WTC11 (cell line): ENCODE measurements around the gene SPSB4. TPM values are rescaled to one million over a fixed set of nuclear protein-coding genes. Genes with fewer than 3 reads are reported as not detected.

ENCODE experiments used
- ATAC-seq: fragments of 200-7000 bp; cut with Tn5 transposase; 2 replicates; pipeline ENCODE4 v1.10.0; 2021; ENCODE audit warnings: mild to moderate bottlenecking, moderate library complexity
- CTCF ChIA-PET: fragments of 300-600 bp; sonication (Branson Sonifier 250); formaldehyde crosslinking; loops from one replicate; lab custom pipeline; 2021; ENCODE audit warnings: antibody characterized with exemption; lab: Charles Lee
- POLR2A ChIA-PET: fragments of 350-600 bp; sonication (Branson Sonifier 250); formaldehyde crosslinking; loops from one replicate; lab custom pipeline; 2021; ENCODE audit warnings: antibody characterized with exemption; lab: Charles Lee
- DNase-seq: peaks from one replicate; pipeline ENCODE4 v3.0.0; 2021; ENCODE audit warnings: low spot score
- H3K27ac Mint-ChIP-seq: 2 replicates; pipeline ENCODE4 v1.8.0; 2021; ENCODE audit warnings: mixed read lengths
- H3K27me3 Mint-ChIP-seq: 2 replicates; pipeline ENCODE4 v1.8.0; 2021; ENCODE audit warnings: low read depth, mild to moderate bottlenecking, moderate library complexity, mixed read lengths
- H3K36me3 Mint-ChIP-seq: 2 replicates; pipeline ENCODE4 v1.8.0; 2021; ENCODE audit warnings: mixed read lengths
- H3K4me1 Mint-ChIP-seq: 2 replicates; pipeline ENCODE4 v1.8.0; 2022; ENCODE audit warnings: mixed read lengths
- H3K4me3 Mint-ChIP-seq: 2 replicates; pipeline ENCODE4 v1.8.0; 2021; ENCODE audit warnings: mild to moderate bottlenecking, moderate library complexity, mixed read lengths
- H3K9me3 Mint-ChIP-seq: 2 replicates; pipeline ENCODE4 v1.8.0; 2021; ENCODE audit warnings: mixed read lengths
- ELF4 ChIP-seq: sonication (generic); formaldehyde crosslinking; IDR thresholded peaks from 2 replicates; pipeline ENCODE4 v1.8.1; 2022; ENCODE audit warnings: low read depth, mild to moderate bottlenecking, moderate library complexity, missing genetic modification reagents
- EMX1 ChIP-seq: fragments of 250-450 bp; sonication (Bioruptor Pico); IDR thresholded peaks from 2 replicates; pipeline ENCODE4 v1.8.0; 2021; ENCODE audit warnings: mild to moderate bottlenecking
- FOXK1 ChIP-seq: sonication (generic); formaldehyde crosslinking; IDR thresholded peaks from 2 replicates; pipeline ENCODE4 v1.8.0; 2022; ENCODE audit warnings: mild to moderate bottlenecking, moderate library complexity, missing genetic modification reagents
- FOXP1 ChIP-seq: sonication (generic); formaldehyde crosslinking; IDR thresholded peaks from 2 replicates; pipeline ENCODE4 v1.8.0; 2022; ENCODE audit warnings: missing genetic modification reagents, mild to moderate bottlenecking, moderate library complexity, borderline replicate concordance
- GABPB1 ChIP-seq: sonication (generic); formaldehyde crosslinking; IDR thresholded peaks from 2 replicates; pipeline ENCODE4 v1.8.1; 2023; ENCODE audit warnings: mild to moderate bottlenecking, missing genetic modification reagents
- JUN ChIP-seq: sonication (generic); formaldehyde crosslinking; IDR thresholded peaks from 2 replicates; pipeline ENCODE4 v1.8.0; 2023; ENCODE audit warnings: mild to moderate bottlenecking, missing genetic modification reagents
- NR3C1 ChIP-seq: sonication (generic); formaldehyde crosslinking; conservative IDR thresholded peaks from 2 replicates; pipeline ENCODE4 v1.8.1; 2023; ENCODE audit warnings: low read depth, mild to moderate bottlenecking, missing genetic modification reagents
- OVOL2 ChIP-seq: fragments of 250-450 bp; sonication (Bioruptor Pico); IDR thresholded peaks from 2 replicates; pipeline ENCODE4 v1.9.0; 2021; ENCODE audit warnings: mild to moderate bottlenecking, borderline replicate concordance
- RELA ChIP-seq: sonication (generic); formaldehyde crosslinking; IDR thresholded peaks from 2 replicates; pipeline ENCODE4 v1.8.1; 2022; ENCODE audit warnings: missing genetic modification reagents, mild to moderate bottlenecking, borderline replicate concordance
- SMAD3 ChIP-seq: sonication (generic); formaldehyde crosslinking; IDR thresholded peaks from 2 replicates; pipeline ENCODE4 v1.8.0; 2022; ENCODE audit warnings: missing genetic modification reagents, mild to moderate bottlenecking, borderline replicate concordance
- SMAD4 ChIP-seq: sonication (generic); formaldehyde crosslinking; IDR thresholded peaks from 2 replicates; pipeline ENCODE4 v1.8.0; 2022; ENCODE audit warnings: mild to moderate bottlenecking, missing genetic modification reagents
- SP1 ChIP-seq: sonication (generic); formaldehyde crosslinking; conservative IDR thresholded peaks from 2 replicates; pipeline ENCODE4 v1.8.1; 2022; ENCODE audit warnings: missing genetic modification reagents
- TEAD1 ChIP-seq: sonication (generic); formaldehyde crosslinking; IDR thresholded peaks from 2 replicates; pipeline ENCODE4 v1.8.0; 2022; ENCODE audit warnings: mild to moderate bottlenecking, missing genetic modification reagents
- TP53 ChIP-seq: sonication (generic); formaldehyde crosslinking; IDR thresholded peaks from 2 replicates; pipeline ENCODE4 v1.8.1; 2023; ENCODE audit warnings: mild to moderate bottlenecking, missing genetic modification reagents
- ZNF396 ChIP-seq: fragments of 250-450 bp; sonication (Bioruptor Pico); IDR thresholded peaks from 2 replicates; pipeline ENCODE4 v1.8.0; 2021; ENCODE audit warnings: mild to moderate bottlenecking, moderate library complexity, borderline replicate concordance
- ZNF416 ChIP-seq: fragments of 250-450 bp; sonication (Bioruptor Pico); IDR thresholded peaks from 2 replicates; pipeline ENCODE4 v1.9.0; 2021; ENCODE audit warnings: mild to moderate bottlenecking, inconsistent platforms
- ZNF423 ChIP-seq: fragments of 250-450 bp; sonication (Bioruptor Pico); IDR thresholded peaks from 2 replicates; pipeline ENCODE4 v2.1.2; 2022; ENCODE audit warnings: mild to moderate bottlenecking, moderate library complexity
- ZNF671 ChIP-seq: fragments of 250-450 bp; sonication (Bioruptor Pico); IDR thresholded peaks from 2 replicates; pipeline ENCODE4 v1.8.0; 2021; ENCODE audit warnings: mild to moderate bottlenecking
- total RNA-seq: library from RNA; stranded (reverse); gene quantifications from 3 replicates; pipeline ENCODE4 v1.2.3, GENCODE V29; 2021
- TF ChIP-seq, protein P1 (sequence below): sonication (generic); formaldehyde crosslinking; IDR thresholded peaks from 2 replicates; pipeline ENCODE4 v1.8.0; 2023; ENCODE audit warnings: mild to moderate bottlenecking, missing genetic modification reagents
- TF ChIP-seq, protein P2 (sequence below): sonication (generic); formaldehyde crosslinking; IDR thresholded peaks from 2 replicates; pipeline ENCODE4 v1.8.0; 2022; ENCODE audit warnings: missing genetic modification reagents
- TF ChIP-seq, protein P3 (sequence below): sonication (generic); formaldehyde crosslinking; conservative IDR thresholded peaks from 2 replicates; pipeline ENCODE4 v1.8.1; 2022; ENCODE audit warnings: mild to moderate bottlenecking, missing genetic modification reagents
- TF ChIP-seq, protein P4 (sequence below): sonication (generic); formaldehyde crosslinking; IDR thresholded peaks from 2 replicates; pipeline ENCODE4 v1.8.1; 2022; ENCODE audit warnings: missing genetic modification reagents, borderline replicate concordance
- TF ChIP-seq, protein P5 (sequence below): fragments of 200-600 bp; IDR thresholded peaks from 2 replicates; pipeline ENCODE4 v1.8.0; 2022; ENCODE audit warnings: antibody characterized with exemption
- TF ChIP-seq, protein P6 (sequence below): sonication (generic); formaldehyde crosslinking; IDR thresholded peaks from 2 replicates; pipeline ENCODE4 v1.8.1; 2022; ENCODE audit warnings: low read depth, mild to moderate bottlenecking, moderate library complexity, missing genetic modification reagents, borderline replicate concordance

The SPSB4 gene
- total RNA-seq, 1 experiment from 2014 or later, result 19.7 TPM

DNA sequence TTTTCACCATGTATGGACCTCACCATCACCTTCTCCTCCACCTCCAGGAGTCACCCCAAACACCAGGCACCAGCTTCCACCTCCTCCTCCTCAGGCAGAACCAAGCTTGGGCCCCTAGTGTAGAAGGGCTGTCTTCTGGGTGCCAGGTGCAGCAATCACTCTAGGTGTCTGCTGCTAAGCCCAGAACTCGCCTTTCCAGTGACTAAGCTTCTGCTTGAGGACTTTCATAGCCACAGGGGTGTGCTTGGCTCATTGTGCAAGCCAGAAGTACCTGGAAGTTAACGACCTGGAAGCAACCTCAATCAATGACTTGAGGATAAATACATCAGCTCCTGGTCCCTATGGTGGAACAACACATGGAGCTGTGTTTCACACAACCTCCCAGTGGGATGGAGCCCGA is 130.7 kb downstream of the SPSB4 start:
- no peak overlapping the region for H3K4me3 Mint-ChIP-seq
- H3K9me3 Mint-ChIP-seq, result peaks cover 30% of the 10 kb centered on the region
- H3K27ac Mint-ChIP-seq, result no peak overlapping the region
- 0 out of 2 replicates have a peak, but pooled peaks cover 8% of the 10 kb centered on the region for H3K4me1 Mint-ChIP-seq
- ChIA-PET CTCF (interaction anchor here (0.6 kb wide), 1 partner anchor 176 kb away, joined by 3 read pairs; no protein-coding TSS in a partner anchor), POLR2A (no interaction called here)
- peaks cover 9% of the 10 kb centered on the region; the same call in 1 of the 2 replicates for H3K27me3 Mint-ChIP-seq
- ATAC-seq, result no peak
- peaks cover 18% of the 10 kb centered on the region for H3K36me3 Mint-ChIP-seq
- TF ChIP-seq SMAD4 (no peak), OVOL2 (CRISPR knock-in tag) (no peak), FOXP1 (CRISPR knock-in tag) (no peak), TP53 (no peak), TEAD1 (no peak), ZNF423 (CRISPR knock-in tag) (no peak), RELA (CRISPR knock-in tag) (no peak), SMAD3 (CRISPR knock-in tag) (no peak)
- TF ChIP-seq, protein P1, sequence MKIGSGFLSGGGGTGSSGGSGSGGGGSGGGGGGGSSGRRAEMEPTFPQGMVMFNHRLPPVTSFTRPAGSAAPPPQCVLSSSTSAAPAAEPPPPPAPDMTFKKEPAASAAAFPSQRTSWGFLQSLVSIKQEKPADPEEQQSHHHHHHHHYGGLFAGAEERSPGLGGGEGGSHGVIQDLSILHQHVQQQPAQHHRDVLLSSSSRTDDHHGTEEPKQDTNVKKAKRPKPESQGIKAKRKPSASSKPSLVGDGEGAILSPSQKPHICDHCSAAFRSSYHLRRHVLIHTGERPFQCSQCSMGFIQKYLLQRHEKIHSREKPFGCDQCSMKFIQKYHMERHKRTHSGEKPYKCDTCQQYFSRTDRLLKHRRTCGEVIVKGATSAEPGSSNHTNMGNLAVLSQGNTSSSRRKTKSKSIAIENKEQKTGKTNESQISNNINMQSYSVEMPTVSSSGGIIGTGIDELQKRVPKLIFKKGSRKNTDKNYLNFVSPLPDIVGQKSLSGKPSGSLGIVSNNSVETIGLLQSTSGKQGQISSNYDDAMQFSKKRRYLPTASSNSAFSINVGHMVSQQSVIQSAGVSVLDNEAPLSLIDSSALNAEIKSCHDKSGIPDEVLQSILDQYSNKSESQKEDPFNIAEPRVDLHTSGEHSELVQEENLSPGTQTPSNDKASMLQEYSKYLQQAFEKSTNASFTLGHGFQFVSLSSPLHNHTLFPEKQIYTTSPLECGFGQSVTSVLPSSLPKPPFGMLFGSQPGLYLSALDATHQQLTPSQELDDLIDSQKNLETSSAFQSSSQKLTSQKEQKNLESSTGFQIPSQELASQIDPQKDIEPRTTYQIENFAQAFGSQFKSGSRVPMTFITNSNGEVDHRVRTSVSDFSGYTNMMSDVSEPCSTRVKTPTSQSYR (CRISPR knock-in tag), result no peak
- TF ChIP-seq, protein P2, sequence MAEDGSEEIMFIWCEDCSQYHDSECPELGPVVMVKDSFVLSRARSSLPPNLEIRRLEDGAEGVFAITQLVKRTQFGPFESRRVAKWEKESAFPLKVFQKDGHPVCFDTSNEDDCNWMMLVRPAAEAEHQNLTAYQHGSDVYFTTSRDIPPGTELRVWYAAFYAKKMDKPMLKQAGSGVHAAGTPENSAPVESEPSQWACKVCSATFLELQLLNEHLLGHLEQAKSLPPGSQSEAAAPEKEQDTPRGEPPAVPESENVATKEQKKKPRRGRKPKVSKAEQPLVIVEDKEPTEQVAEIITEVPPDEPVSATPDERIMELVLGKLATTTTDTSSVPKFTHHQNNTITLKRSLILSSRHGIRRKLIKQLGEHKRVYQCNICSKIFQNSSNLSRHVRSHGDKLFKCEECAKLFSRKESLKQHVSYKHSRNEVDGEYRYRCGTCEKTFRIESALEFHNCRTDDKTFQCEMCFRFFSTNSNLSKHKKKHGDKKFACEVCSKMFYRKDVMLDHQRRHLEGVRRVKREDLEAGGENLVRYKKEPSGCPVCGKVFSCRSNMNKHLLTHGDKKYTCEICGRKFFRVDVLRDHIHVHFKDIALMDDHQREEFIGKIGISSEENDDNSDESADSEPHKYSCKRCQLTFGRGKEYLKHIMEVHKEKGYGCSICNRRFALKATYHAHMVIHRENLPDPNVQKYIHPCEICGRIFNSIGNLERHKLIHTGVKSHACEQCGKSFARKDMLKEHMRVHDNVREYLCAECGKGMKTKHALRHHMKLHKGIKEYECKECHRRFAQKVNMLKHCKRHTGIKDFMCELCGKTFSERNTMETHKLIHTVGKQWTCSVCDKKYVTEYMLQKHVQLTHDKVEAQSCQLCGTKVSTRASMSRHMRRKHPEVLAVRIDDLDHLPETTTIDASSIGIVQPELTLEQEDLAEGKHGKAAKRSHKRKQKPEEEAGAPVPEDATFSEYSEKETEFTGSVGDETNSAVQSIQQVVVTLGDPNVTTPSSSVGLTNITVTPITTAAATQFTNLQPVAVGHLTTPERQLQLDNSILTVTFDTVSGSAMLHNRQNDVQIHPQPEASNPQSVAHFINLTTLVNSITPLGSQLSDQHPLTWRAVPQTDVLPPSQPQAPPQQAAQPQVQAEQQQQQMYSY (CRISPR knock-in tag), result no peak
- TF ChIP-seq, protein P3, sequence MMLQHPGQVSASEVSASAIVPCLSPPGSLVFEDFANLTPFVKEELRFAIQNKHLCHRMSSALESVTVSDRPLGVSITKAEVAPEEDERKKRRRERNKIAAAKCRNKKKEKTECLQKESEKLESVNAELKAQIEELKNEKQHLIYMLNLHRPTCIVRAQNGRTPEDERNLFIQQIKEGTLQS, result no peak
- DNase-seq, result no peak

DNA sequence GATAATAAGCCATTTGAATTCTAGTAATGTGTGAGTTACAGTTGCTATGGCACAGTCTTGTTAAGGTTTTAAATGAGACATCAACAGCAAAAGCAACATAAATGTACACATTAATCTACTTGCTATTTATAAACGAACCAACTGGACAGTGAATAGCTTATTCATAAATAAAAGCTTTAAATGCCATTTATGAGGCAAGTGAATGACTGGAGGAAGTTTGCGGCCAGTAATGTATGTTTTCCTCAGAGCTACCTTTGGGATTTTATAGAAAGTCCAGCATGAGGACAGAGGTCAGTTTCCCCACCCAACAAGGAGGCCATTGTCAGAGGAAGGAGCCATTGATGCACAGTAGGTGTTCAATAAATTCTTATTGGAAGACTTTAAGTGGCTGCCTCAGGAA is 132.5 kb downstream of the SPSB4 start:
- POLR2A ChIA-PET, result no interaction called here
- CTCF ChIA-PET, result interaction anchor here (1.3 kb wide), 1 partner anchor 183 kb away, joined by 4 read pairs; no protein-coding TSS in a partner anchor
- DNase-seq (no peak), ATAC-seq (no peak)
- peaks cover 18% of the 10 kb centered on the region for H3K36me3 Mint-ChIP-seq
- peaks cover 30% of the 10 kb centered on the region for H3K9me3 Mint-ChIP-seq
- H3K27me3 Mint-ChIP-seq, result peaks cover 9% of the 10 kb centered on the region; the same call in 1 of the 2 replicates
- 0 out of 2 replicates have a peak, but pooled peaks cover 3% of the 10 kb centered on the region for H3K4me1 Mint-ChIP-seq
- H3K27ac Mint-ChIP-seq, result no peak overlapping the region
- H3K4me3 Mint-ChIP-seq, result no peak overlapping the region
- TF ChIP-seq ZNF416 (CRISPR knock-in tag), result no peak
- no peak for TF ChIP-seq ZNF396 (CRISPR knock-in tag)
- TF ChIP-seq, protein P4, sequence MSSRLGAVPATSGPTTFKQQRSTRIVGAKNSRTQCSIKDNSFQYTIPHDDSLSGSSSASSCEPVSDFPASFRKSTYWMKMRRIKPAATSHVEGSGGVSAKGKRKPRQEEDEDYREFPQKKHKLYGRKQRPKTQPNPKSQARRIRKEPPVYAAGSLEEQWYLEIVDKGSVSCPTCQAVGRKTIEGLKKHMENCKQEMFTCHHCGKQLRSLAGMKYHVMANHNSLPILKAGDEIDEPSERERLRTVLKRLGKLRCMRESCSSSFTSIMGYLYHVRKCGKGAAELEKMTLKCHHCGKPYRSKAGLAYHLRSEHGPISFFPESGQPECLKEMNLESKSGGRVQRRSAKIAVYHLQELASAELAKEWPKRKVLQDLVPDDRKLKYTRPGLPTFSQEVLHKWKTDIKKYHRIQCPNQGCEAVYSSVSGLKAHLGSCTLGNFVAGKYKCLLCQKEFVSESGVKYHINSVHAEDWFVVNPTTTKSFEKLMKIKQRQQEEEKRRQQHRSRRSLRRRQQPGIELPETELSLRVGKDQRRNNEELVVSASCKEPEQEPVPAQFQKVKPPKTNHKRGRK, result no peak
- TF ChIP-seq FOXK1 (CRISPR knock-in tag), result no peak
- TF ChIP-seq SMAD4, result no peak
- no peak for TF ChIP-seq SP1 (CRISPR knock-in tag)
- TF ChIP-seq, protein P3, result no peak
- TF ChIP-seq, protein P5, sequence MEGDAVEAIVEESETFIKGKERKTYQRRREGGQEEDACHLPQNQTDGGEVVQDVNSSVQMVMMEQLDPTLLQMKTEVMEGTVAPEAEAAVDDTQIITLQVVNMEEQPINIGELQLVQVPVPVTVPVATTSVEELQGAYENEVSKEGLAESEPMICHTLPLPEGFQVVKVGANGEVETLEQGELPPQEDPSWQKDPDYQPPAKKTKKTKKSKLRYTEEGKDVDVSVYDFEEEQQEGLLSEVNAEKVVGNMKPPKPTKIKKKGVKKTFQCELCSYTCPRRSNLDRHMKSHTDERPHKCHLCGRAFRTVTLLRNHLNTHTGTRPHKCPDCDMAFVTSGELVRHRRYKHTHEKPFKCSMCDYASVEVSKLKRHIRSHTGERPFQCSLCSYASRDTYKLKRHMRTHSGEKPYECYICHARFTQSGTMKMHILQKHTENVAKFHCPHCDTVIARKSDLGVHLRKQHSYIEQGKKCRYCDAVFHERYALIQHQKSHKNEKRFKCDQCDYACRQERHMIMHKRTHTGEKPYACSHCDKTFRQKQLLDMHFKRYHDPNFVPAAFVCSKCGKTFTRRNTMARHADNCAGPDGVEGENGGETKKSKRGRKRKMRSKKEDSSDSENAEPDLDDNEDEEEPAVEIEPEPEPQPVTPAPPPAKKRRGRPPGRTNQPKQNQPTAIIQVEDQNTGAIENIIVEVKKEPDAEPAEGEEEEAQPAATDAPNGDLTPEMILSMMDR, result no peak
- no peak for TF ChIP-seq GABPB1 (CRISPR knock-in tag)
- TF ChIP-seq RELA (CRISPR knock-in tag), result no peak
- TF ChIP-seq EMX1 (CRISPR knock-in tag), result no peak
- TF ChIP-seq TEAD1, result no peak
- TF ChIP-seq ZNF671, result no peak
- TF ChIP-seq, protein P6, sequence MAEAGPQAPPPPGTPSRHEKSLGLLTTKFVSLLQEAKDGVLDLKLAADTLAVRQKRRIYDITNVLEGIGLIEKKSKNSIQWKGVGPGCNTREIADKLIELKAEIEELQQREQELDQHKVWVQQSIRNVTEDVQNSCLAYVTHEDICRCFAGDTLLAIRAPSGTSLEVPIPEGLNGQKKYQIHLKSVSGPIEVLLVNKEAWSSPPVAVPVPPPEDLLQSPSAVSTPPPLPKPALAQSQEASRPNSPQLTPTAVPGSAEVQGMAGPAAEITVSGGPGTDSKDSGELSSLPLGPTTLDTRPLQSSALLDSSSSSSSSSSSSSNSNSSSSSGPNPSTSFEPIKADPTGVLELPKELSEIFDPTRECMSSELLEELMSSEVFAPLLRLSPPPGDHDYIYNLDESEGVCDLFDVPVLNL (CRISPR knock-in tag), result no peak
- TF ChIP-seq ELF4 (CRISPR knock-in tag), result no peak
- no peak for TF ChIP-seq NR3C1 (CRISPR knock-in tag)
- TF ChIP-seq FOXP1 (CRISPR knock-in tag), result no peak
- no peak for TF ChIP-seq JUN (CRISPR knock-in tag)
